Activated B cell treated with CpG ODN at 0.5 μM for 24 hours (primary cell): ENCODE data around the gene PRCC. TPM values are rescaled to one million over a fixed set of nuclear protein-coding genes. Genes with fewer than 3 reads are reported as not detected.
A peak's percentile ranks its signal among the peaks of the same experiment; 100 is the strongest.

ENCODE experiments used
- ATAC-seq: fragments of 200-7000 bp; cut with Tn5 transposase; one replicate; pipeline ENCODE4 v1.10.0; 2021; ENCODE audit warnings: low read depth, mild to moderate bottlenecking, moderate library complexity
- CTCF ChIA-PET: fragments of 350-600 bp; sonication (Branson Sonifier 250); formaldehyde crosslinking; loops from one replicate; lab custom pipeline; 2021; ENCODE audit warnings: antibody characterized with exemption; lab: Charles Lee
- POLR2A ChIA-PET: fragments of 350-600 bp; sonication (Branson Sonifier 250); formaldehyde crosslinking; loops from one replicate; lab custom pipeline; 2021; ENCODE audit warnings: antibody characterized with exemption; lab: Charles Lee
- DNase-seq: peaks from one replicate; pipeline ENCODE4 v3.0.0; 2022
- H3K27ac Mint-ChIP-seq: one replicate; pipeline ENCODE4 v1.8.0; 2020; ENCODE audit warnings: mixed read lengths
- H3K27me3 Mint-ChIP-seq: one replicate; pipeline ENCODE4 v1.8.0; 2021; ENCODE audit warnings: mixed read lengths
- H3K36me3 Mint-ChIP-seq: one replicate; pipeline ENCODE4 v1.8.0; 2021; ENCODE audit warnings: low read depth, mixed read lengths
- H3K4me1 Mint-ChIP-seq: one replicate; pipeline ENCODE4 v1.8.0; 2021; ENCODE audit warnings: mixed read lengths
- H3K4me3 Mint-ChIP-seq: one replicate; pipeline ENCODE4 v1.8.0; 2020; ENCODE audit warnings: mild to moderate bottlenecking, mixed read lengths
- H3K9me3 Mint-ChIP-seq: one replicate; pipeline ENCODE4 v1.8.0; 2020; ENCODE audit warnings: mixed read lengths
- CTCF ChIP-seq: fragments of 200-600 bp; IDR thresholded peaks from one replicate; pipeline ENCODE4 v1.8.0; 2022; ENCODE audit warnings: antibody characterized with exemption, mild to moderate bottlenecking
- intact Hi-C: fragments of 100-400 bp; cut with micrococcal nuclease; formaldehyde crosslinking; loops from one replicate; pipeline ENCODE4 v1.15.1; 2024
- total RNA-seq: library from RNA; stranded (reverse); gene quantifications from 2 replicates; pipeline ENCODE4 v1.2.3, GENCODE V29; 2022

Gene PRCC
- total RNA-seq, 1 donor from 2014 or later, result 81.4 TPM

GRCh38 chr1:156845953-156846545 lies 78.7 kb downstream of the PRCC start:
- TF ChIP-seq CTCF, result no peak
- intact Hi-C loops, result no loop called here
- H3K36me3 Mint-ChIP-seq, result no peaks in the 10 kb centered on the region
- ChIA-PET CTCF (no interaction called here), POLR2A (no interaction called here)
- H3K27ac Mint-ChIP-seq, result no peak overlapping the region
- DNase-seq (no peak), ATAC-seq (no peak)
- H3K4me1 Mint-ChIP-seq, result peaks cover 19% of the 10 kb centered on the region
- H3K27me3 Mint-ChIP-seq, result peaks cover 76% of the 10 kb centered on the region
- H3K4me3 Mint-ChIP-seq, result no peak overlapping the region
- H3K9me3 Mint-ChIP-seq, result no peaks in the 10 kb centered on the region

GRCh38 chr1:156846643-156847042 lies 79.3 kb downstream of the PRCC start:
- DNase-seq (no peak), ATAC-seq (no peak)
- no peak for TF ChIP-seq CTCF
- Mint-ChIP-seq H3K4me1 (peaks cover 19% of the 10 kb centered on the region), H3K36me3 (no peaks in the 10 kb centered on the region), H3K27ac (no peak overlapping the region), H3K4me3 (no peak overlapping the region), H3K27me3 (peaks cover 78% of the 10 kb centered on the region), H3K9me3 (no peaks in the 10 kb centered on the region)
- ChIA-PET CTCF (no interaction called here), POLR2A (no interaction called here)
- intact Hi-C loops, result no loop called here

DNA sequence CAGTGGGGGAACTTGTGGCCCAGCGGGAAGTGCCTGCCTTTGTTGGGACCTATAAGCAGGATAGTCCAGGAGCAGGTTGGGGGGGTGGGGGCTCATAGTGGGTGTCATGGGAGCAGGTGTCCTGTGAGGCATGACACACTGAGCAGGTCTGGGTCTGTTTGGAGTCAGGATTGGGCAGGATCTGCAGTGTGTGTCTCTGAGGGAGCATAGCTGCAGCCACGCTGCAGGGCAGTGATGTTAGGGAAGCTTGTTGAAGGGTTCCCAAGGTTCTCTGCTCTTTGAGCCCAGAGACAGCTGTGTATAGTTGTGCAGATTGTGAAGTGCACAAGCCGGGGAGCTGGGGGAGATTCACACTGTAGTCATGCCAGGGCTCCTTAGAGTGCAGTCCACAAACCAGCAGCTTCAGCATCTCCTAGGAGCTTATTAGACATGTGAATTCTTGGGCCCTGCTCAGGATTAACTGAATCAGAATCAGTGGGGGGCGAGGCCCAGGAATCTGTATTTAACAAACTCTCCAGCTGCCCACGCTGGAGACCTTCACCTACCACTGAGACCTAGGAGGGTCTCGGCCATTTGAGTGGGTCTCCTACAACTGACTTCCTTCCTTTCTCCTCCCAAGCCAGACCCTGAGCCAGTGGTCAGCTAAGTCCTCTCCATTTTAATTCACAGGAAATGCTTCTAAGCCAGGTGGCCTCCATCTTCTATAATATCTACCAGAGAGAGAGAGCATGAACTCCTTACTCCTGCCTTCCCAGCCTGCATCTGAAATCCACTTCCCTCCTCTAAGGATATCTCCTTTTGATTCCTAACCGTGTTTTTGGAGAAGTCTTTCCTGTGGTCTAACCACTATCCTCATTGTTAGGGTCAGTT lies 80.5 kb downstream of the PRCC start:
- no peak overlapping the region for H3K27ac Mint-ChIP-seq
- H3K4me3 Mint-ChIP-seq, result no peak overlapping the region
- H3K9me3 Mint-ChIP-seq, result no peaks in the 10 kb centered on the region
- DNase-seq (no peak), ATAC-seq (no peak)
- ChIA-PET POLR2A (no interaction called here), CTCF (interaction anchor here (1.2 kb wide), 1 partner anchor 9 kb away, joined by 5 read pairs; no protein-coding TSS in a partner anchor)
- peaks cover 19% of the 10 kb centered on the region for H3K4me1 Mint-ChIP-seq
- TF ChIP-seq CTCF, result no peak
- intact Hi-C loops, result no loop called here
- peaks cover 75% of the 10 kb centered on the region for H3K27me3 Mint-ChIP-seq
- H3K36me3 Mint-ChIP-seq, result no peaks in the 10 kb centered on the region

DNA sequence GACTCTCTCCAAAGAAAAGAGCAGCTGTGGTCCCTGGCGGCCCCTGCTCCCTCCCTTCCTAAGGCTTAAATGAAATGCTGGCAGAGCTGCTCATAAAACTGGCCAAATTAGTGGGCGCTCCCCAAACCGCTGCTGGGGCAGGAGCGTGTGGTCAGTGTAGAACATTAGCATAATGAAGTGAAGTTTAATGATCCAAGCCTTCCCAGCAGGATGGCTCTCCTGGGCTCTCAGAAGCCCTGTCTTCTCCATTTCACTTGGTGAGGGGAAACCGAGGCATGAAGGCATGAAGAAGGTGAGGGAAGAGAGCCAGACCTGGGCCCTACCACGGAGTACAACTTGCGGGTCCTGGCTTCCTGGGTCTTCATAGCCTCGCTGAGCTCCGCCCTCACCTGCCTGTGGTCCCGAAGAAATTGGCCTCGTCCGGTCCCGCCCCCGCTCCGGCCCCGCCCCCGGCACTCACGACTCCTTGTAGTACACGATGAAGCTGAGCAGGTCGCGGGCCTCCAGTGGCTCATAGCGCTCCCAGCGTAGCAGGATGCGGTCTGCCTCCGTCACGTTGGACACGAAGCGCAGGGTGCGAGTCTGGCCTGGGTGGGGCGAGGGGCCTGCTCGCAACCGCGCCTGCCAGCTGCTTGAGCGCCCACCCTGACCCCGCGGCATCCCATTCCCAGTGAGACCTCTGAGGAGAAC lies 81.3 kb downstream of the PRCC start:
- Mint-ChIP-seq H3K9me3 (no peaks in the 10 kb centered on the region), H3K27ac (no peak overlapping the region), H3K4me1 (peaks cover 19% of the 10 kb centered on the region), H3K4me3 (no peak overlapping the region), H3K36me3 (no peaks in the 10 kb centered on the region), H3K27me3 (peaks cover 73% of the 10 kb centered on the region)
- TF ChIP-seq CTCF, result no peak
- DNase-seq, result no peak
- CTCF ChIA-PET, result interaction anchor here (1.2 kb wide), 1 partner anchor 10 kb away, joined by 5 read pairs; no protein-coding TSS in a partner anchor
- intact Hi-C loops, result no loop called here
- peak; percentile 21 for ATAC-seq
- POLR2A ChIA-PET, result no interaction called here

DNA sequence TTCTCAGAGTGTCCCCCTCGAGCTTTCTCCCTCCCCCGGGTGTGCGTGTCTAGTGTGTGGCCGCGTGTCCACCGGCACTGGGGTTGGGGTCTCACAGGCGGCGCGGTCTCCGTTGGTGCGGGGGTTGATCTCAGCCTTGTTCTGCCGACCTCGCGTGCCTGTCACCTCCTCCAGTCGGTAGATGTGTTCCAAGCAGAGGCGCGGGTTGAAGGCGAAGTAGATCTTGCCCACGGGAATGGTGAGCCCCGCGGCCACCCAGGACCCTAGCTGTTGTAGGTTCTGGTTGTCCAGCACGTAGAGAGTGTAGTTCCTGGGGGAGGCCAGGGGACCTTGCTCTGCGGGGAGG lies 81.8 kb downstream of the PRCC start:
- no peak overlapping the region for H3K27ac Mint-ChIP-seq
- no peaks in the 10 kb centered on the region for H3K9me3 Mint-ChIP-seq
- no peak for ATAC-seq
- no peak for TF ChIP-seq CTCF
- POLR2A ChIA-PET, result no interaction called here
- intact Hi-C loops, result no loop called here
- peaks cover 19% of the 10 kb centered on the region for H3K4me1 Mint-ChIP-seq
- no peak overlapping the region for H3K4me3 Mint-ChIP-seq
- H3K36me3 Mint-ChIP-seq, result no peaks in the 10 kb centered on the region
- peaks cover 72% of the 10 kb centered on the region for H3K27me3 Mint-ChIP-seq
- CTCF ChIA-PET, result no interaction called here
- DNase-seq, result no peak
